GM06990 (cell line): ENCODE results near the gene BIN1.

Experiments used
- DNase-seq: peaks from one replicate; pipeline ENCODE4 v3.0.0-alpha.2; 2011; ENCODE audit not compliant: insufficient read length; ENCODE audit errors: extremely low read depth
- H3K27me3 ChIP-seq: replicated peaks from 2 replicates; pipeline ENCODE4 v1.6.0; 2011; ENCODE audit warnings: low read length; ENCODE audit not compliant: control insufficient read depth, insufficient read depth
- H3K36me3 ChIP-seq: 2 replicates; pipeline ENCODE4 v1.5.1; 2011; ENCODE audit warnings: low read length; ENCODE audit not compliant: control insufficient read depth, insufficient read depth
- H3K4me3 ChIP-seq: replicated peaks from 2 replicates; pipeline ENCODE4 v1.5.1; 2011; ENCODE audit warnings: low read depth, mild to moderate bottlenecking, control low read depth, low read length
- TF ChIP-seq, protein P1 (sequence below): IDR thresholded peaks from 2 replicates; pipeline ENCODE4 v1.5.1; 2011; ENCODE audit warnings: low read length, control low read depth, mild to moderate bottlenecking, inconsistent platforms; ENCODE audit not compliant: insufficient read depth, poor library complexity, severe bottlenecking

BIN1 gene

DNA sequence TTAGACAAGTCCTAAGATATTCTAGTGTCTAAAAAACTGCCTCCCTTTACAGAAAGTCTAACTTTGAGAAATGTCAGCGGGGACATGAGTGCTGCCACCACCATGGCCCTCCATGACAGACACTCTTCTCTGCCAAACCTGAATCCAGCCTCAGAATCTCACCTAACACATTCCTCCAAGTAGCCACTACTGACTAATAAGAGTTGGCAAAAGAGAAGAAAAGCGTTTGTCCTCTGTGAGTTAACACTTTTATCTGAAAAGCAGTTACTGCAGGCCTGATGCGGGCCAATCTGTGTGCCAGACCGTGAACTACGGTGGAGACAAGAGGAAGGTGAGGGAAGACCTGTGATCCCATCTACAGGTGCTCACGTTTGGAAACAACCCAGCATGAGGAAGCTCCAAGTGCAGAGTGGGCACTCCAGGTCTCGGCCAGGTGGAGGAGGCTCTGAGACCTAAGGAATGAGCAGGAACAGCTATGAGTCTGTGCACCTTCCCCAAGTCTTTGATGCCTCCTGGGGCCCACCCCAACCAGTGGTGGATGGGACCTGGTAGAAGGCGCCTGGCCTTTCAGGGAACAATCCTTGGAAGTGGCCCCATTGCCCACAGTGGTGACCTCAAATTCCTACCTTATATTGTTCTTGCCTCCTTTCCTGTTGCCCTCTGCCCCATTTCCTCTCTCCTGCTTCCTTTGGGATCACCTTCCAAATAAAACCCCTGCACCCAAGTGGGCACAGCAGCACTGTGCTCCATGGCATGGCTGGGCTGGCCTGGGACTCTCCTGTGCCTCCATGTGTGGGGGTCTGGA is 91.6 kb downstream of the BIN1 start:
- Histone ChIP-seq H3K36me3 (no peaks in the 10 kb centered on the region), H3K27me3 (no peaks in the 10 kb centered on the region; the same call in none of the 2 replicates), H3K4me3 (no peak overlapping the region)
- TF ChIP-seq, protein P1, sequence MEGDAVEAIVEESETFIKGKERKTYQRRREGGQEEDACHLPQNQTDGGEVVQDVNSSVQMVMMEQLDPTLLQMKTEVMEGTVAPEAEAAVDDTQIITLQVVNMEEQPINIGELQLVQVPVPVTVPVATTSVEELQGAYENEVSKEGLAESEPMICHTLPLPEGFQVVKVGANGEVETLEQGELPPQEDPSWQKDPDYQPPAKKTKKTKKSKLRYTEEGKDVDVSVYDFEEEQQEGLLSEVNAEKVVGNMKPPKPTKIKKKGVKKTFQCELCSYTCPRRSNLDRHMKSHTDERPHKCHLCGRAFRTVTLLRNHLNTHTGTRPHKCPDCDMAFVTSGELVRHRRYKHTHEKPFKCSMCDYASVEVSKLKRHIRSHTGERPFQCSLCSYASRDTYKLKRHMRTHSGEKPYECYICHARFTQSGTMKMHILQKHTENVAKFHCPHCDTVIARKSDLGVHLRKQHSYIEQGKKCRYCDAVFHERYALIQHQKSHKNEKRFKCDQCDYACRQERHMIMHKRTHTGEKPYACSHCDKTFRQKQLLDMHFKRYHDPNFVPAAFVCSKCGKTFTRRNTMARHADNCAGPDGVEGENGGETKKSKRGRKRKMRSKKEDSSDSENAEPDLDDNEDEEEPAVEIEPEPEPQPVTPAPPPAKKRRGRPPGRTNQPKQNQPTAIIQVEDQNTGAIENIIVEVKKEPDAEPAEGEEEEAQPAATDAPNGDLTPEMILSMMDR = no peak
- DNase-seq = no peak

DNA sequence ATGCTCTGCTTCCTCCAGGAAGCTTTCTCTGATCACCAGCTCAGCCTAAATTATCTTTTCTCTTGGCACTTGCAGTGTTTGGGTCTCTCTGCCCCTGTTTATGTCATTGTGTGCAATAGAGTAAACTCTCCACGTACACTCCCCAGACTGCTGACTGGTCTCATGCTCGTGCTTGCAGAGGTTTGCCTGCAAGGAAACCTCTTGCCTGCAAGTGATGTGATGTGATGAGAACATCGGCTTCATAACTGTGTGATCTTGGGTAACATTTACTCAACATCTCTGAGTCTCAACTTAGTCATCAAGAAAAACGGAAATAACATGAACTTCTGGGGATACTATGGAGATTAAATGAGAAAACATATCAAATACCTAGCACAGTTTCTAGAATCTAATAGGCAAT is 92.3 kb downstream of the BIN1 start:
- no peak for DNase-seq
- no peaks in the 10 kb centered on the region for H3K36me3 ChIP-seq
- TF ChIP-seq, protein P1 = no peak
- no peaks in the 10 kb centered on the region; the same call in none of the 2 replicates for H3K27me3 ChIP-seq
- H3K4me3 ChIP-seq = no peak overlapping the region

DNA sequence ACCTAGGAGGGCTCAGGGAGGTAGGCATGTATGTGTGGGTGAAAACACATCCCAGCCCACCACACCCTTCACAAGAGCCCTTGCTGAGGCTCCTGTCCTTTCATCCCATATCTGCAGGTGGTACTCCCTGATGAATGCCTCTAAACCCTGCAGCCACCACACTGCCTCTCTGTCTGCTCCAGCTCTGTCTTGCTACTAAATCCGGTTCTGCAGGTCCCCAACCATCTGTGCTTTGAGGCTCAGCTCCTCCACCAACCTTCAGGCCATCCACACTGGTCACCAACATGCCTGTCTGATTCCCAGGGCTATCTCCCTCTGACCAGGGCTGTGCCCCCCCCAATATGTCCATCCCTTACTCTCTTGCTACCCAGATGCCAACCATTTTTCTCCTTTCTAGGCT is 92.7 kb downstream of the BIN1 start:
- no peak for DNase-seq
- H3K4me3 ChIP-seq = no peak overlapping the region
- no peaks in the 10 kb centered on the region; the same call in none of the 2 replicates for H3K27me3 ChIP-seq
- TF ChIP-seq, protein P1 = no peak
- H3K36me3 ChIP-seq = no peaks in the 10 kb centered on the region

DNA sequence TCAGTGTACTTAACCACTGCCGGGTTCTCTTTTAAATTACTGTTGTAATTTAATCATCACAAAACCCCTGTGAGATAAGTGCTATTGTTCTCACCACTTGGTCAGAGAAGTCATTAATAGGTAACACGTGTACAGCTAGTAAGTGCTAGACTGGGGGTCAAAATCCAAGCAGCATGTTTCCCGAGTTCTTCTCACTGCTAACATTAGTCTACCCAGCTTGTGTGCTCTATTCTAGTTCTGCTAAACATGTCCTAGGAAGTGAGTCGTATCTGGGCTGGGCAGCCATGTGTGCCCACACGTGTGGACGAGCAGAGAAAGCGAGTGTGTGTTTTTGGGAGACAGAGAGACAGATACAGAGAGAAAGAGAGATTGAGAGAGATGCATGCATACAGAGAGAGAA is 94.1 kb downstream of the BIN1 start:
- Histone ChIP-seq H3K4me3 (no peak overlapping the region), H3K27me3 (no peaks in the 10 kb centered on the region; the same call in 1 of the 2 replicates), H3K36me3 (no peaks in the 10 kb centered on the region)
- TF ChIP-seq, protein P1 = no peak
- DNase-seq = no peak

DNA sequence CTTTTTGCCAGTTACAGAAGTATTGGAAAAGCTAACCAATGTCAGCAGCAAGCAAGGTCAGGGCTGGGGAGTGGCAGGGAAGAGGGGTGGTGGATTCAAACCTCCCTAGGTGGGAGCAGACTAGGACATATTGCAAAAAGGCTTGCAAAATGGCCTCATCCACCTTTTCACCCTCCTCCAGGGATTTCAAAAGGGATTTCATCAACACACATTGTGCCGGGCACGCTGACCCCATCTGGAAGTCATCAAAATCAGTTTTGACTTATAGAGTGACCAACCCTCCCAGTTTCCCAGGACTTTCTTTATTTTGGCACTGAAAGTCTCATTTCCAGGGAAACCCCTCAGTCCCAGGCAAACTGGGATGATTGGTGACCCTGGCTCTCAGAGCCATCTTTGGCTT is 94.7 kb downstream of the BIN1 start:
- Histone ChIP-seq H3K4me3 (no peak overlapping the region), H3K27me3 (no peaks in the 10 kb centered on the region; the same call in 1 of the 2 replicates), H3K36me3 (no peaks in the 10 kb centered on the region)
- TF ChIP-seq, protein P1 = no peak
- DNase-seq = no peak

DNA sequence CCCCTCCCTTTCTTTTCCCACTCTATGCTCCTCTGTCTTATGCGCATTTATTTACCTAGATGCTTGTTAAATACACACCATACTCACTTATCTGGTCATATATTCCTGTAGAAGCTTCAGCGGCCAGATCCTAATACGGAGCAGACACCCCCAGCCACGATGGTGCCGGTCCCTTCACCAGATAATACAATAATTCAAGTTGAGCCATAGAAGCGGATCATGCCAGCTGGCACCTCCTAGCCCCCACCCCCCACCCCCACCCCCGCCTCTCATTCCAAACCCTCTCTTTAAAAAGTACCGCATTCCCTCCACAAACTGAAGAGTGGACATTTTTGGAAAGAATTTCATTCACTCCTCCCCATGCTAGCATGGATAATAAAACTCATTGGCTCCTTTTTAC is 95.2 kb downstream of the BIN1 start:
- TF ChIP-seq, protein P1 = no peak
- no peaks in the 10 kb centered on the region; the same call in 1 of the 2 replicates for H3K27me3 ChIP-seq
- H3K4me3 ChIP-seq = no peak overlapping the region
- no peaks in the 10 kb centered on the region for H3K36me3 ChIP-seq
- DNase-seq = no peak
